ENCODE data around the gene BBOX1.
A peak's percentile ranks its signal among the peaks of the same experiment; 100 is the strongest.

The BBOX1 gene

GRCh38 chr11:27153136-27153535, 112.5 kb downstream of the BBOX1 start:
- TF ChIP-seq YY1 (IDR thresholded peaks at IDR 0.05; ENCODE audit: insufficient read depth, insufficient read length) (no peak), ZNF274 (IDR thresholded peaks at IDR 0.05; ENCODE audit: low read depth, low read length) (no peak), SUZ12 (IDR thresholded peaks at IDR 0.05; ENCODE audit: extremely low read depth, insufficient read depth, insufficient read length) (no peak)
- peaks cover 10% of the 10 kb centered on the region; the same call in 1 of the 2 replicates for H3K9me3 ChIP-seq (ENCODE audit: insufficient read depth, low read length)
- no peak for DNase-seq (ENCODE audit: low read depth, low spot score)
- H3K9ac ChIP-seq (ENCODE audit: insufficient read length, low read depth): no peak overlapping the region
- no peaks in the 10 kb centered on the region for H3K27me3 ChIP-seq (ENCODE audit: insufficient read depth, insufficient read length)
- H3K4me1 ChIP-seq (ENCODE audit: insufficient read depth, insufficient read length): peaks cover 4% of the 10 kb centered on the region
- H3K4me3 ChIP-seq (ENCODE audit: insufficient read length, low read depth): no peak overlapping the region
- no peaks in the 10 kb centered on the region for H3K36me3 ChIP-seq (ENCODE audit: insufficient read depth, insufficient read length, low read length)

DNA sequence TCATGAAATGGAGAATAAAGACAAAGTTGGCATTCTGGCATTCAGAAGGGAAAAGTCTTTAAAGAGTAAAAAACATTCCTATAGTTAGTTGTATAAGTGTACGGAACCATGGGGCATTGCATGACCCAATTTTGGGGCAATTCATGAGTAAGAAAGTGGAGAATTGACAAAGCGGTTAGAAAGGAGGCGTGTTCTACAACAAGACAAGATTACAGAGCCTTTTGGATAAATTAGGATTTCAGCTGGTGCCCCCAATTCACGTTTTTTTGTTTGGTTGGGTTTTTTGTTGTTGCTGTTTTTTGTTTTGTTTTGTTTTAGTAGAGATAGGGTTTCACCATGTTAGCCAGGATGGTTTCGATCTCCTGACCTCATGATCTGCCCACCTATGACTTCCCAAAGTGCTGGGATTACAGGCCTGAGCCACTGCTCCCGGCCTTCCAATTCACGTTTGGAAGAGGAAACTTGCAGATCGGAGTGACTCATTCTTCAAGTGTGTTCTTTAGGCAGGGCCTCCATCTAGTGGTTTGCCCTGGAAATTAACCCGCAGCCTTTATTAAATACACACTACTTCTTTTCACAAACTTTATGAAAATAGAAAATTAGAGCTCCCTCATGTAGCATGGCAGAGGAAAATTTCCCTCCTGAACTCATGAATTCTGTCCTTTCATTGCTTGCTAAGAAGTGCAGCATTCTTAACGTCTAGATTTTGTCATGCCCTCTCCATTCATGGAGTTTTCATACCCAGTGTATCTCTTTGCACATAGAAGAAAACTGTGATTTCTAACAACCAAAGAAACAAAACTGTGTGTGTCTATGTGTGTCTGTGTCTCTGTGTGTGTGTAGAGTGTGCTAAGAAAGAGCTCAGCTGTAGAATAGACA, 118.1 kb downstream of the BBOX1 start:
- Histone ChIP-seq H3K36me3 (ENCODE audit: insufficient read depth, insufficient read length, low read length) (no peaks in the 10 kb centered on the region), H3K4me1 (ENCODE audit: insufficient read depth, insufficient read length) (no peaks in the 10 kb centered on the region), H3K4me3 (ENCODE audit: insufficient read length, low read depth) (no peak overlapping the region), H3K9ac (ENCODE audit: insufficient read length, low read depth) (no peak overlapping the region), H3K27me3 (ENCODE audit: insufficient read depth, insufficient read length) (no peaks in the 10 kb centered on the region), H3K9me3 (ENCODE audit: insufficient read depth, low read length) (no peaks in the 10 kb centered on the region)
- peak; percentile 46 for DNase-seq (ENCODE audit: low read depth, low spot score)
- no peak for TF ChIP-seq YY1 (IDR thresholded peaks at IDR 0.05; ENCODE audit: insufficient read depth, insufficient read length)
- no peak for TF ChIP-seq ZNF274 (IDR thresholded peaks at IDR 0.05; ENCODE audit: low read depth, low read length)
- TF ChIP-seq SUZ12 (IDR thresholded peaks at IDR 0.05; ENCODE audit: extremely low read depth, insufficient read depth, insufficient read length): no peak

- no peak overlapping the region for H3K9ac ChIP-seq (ENCODE audit: insufficient read length, low read depth)
These were observed 118.7 kb downstream of the BBOX1 start for GRCh38 chr11:27159335-27159679.

GRCh38 chr11:27161071-27161470, 120.5 kb downstream of the BBOX1 start:
- no peaks in the 10 kb centered on the region for H3K36me3 ChIP-seq (ENCODE audit: insufficient read depth, insufficient read length, low read length)
- H3K27me3 ChIP-seq (ENCODE audit: insufficient read depth, insufficient read length): no peaks in the 10 kb centered on the region
- TF ChIP-seq YY1 (IDR thresholded peaks at IDR 0.05; ENCODE audit: insufficient read depth, insufficient read length) (no peak), SUZ12 (IDR thresholded peaks at IDR 0.05; ENCODE audit: extremely low read depth, insufficient read depth, insufficient read length) (no peak), ZNF274 (IDR thresholded peaks at IDR 0.05; ENCODE audit: low read depth, low read length) (no peak)
- no peaks in the 10 kb centered on the region for H3K4me1 ChIP-seq (ENCODE audit: insufficient read depth, insufficient read length)
- H3K4me3 ChIP-seq (ENCODE audit: insufficient read length, low read depth): no peak overlapping the region
- no peaks in the 10 kb centered on the region for H3K9me3 ChIP-seq (ENCODE audit: insufficient read depth, low read length)
- no peak overlapping the region for H3K9ac ChIP-seq (ENCODE audit: insufficient read length, low read depth)
- no peak for DNase-seq (ENCODE audit: low read depth, low spot score)

More at GRCh38 chr11:27159335-27159679, 118.7 kb downstream of the BBOX1 start:
- TF ChIP-seq YY1 (IDR thresholded peaks at IDR 0.05; ENCODE audit: insufficient read depth, insufficient read length) (no peak), ZNF274 (IDR thresholded peaks at IDR 0.05; ENCODE audit: low read depth, low read length) (no peak), SUZ12 (IDR thresholded peaks at IDR 0.05; ENCODE audit: extremely low read depth, insufficient read depth, insufficient read length) (no peak)
- no peaks in the 10 kb centered on the region for H3K4me1 ChIP-seq (ENCODE audit: insufficient read depth, insufficient read length)
- H3K9me3 ChIP-seq (ENCODE audit: insufficient read depth, low read length): no peaks in the 10 kb centered on the region
- no peaks in the 10 kb centered on the region for H3K27me3 ChIP-seq (ENCODE audit: insufficient read depth, insufficient read length)
- no peaks in the 10 kb centered on the region for H3K36me3 ChIP-seq (ENCODE audit: insufficient read depth, insufficient read length, low read length)
- DNase-seq (ENCODE audit: low read depth, low spot score): no peak
- H3K4me3 ChIP-seq (ENCODE audit: insufficient read length, low read depth): no peak overlapping the region

DNA sequence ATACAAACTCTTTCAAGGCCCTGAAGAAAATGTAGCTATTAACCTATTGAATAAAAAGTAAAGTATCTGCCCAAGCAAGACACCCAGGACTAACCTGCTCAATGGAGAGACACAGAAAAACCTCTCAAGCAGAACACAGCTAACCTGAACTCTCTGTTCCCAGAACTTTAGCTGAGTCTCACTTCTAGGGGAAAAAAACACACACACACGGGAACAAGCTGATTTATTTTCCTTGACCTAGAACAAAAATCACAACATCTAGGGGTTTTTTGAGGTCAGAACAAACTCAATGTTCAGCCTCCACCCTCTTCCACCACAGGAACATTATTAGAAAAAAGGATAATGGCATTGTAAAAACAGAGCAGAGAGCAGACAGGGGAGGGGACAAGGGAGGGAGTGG, 121.6 kb downstream of the BBOX1 start:
- Histone ChIP-seq H3K4me1 (ENCODE audit: insufficient read depth, insufficient read length) (no peaks in the 10 kb centered on the region), H3K9me3 (ENCODE audit: insufficient read depth, low read length) (no peaks in the 10 kb centered on the region), H3K27me3 (ENCODE audit: insufficient read depth, insufficient read length) (no peaks in the 10 kb centered on the region), H3K36me3 (ENCODE audit: insufficient read depth, insufficient read length, low read length) (no peaks in the 10 kb centered on the region), H3K4me3 (ENCODE audit: insufficient read length, low read depth) (no peak overlapping the region), H3K9ac (ENCODE audit: insufficient read length, low read depth) (no peak overlapping the region)
- no peak for TF ChIP-seq YY1 (IDR thresholded peaks at IDR 0.05; ENCODE audit: insufficient read depth, insufficient read length)
- no peak for TF ChIP-seq SUZ12 (IDR thresholded peaks at IDR 0.05; ENCODE audit: extremely low read depth, insufficient read depth, insufficient read length)
- DNase-seq (ENCODE audit: low read depth, low spot score): no peak

- no peak overlapping the region for H3K4me3 ChIP-seq (ENCODE audit: insufficient read length, low read depth)
- no peak for DNase-seq (ENCODE audit: low read depth, low spot score)
- H3K9me3 ChIP-seq (ENCODE audit: insufficient read depth, low read length): no peaks in the 10 kb centered on the region
- no peak for TF ChIP-seq YY1 (IDR thresholded peaks at IDR 0.05; ENCODE audit: insufficient read depth, insufficient read length)
- TF ChIP-seq ZNF274 (IDR thresholded peaks at IDR 0.05; ENCODE audit: low read depth, low read length): no peak
- TF ChIP-seq SUZ12 (IDR thresholded peaks at IDR 0.05; ENCODE audit: extremely low read depth, insufficient read depth, insufficient read length): no peak
- no peaks in the 10 kb centered on the region for H3K4me1 ChIP-seq (ENCODE audit: insufficient read depth, insufficient read length)
- H3K36me3 ChIP-seq (ENCODE audit: insufficient read depth, insufficient read length, low read length): no peaks in the 10 kb centered on the region
- no peaks in the 10 kb centered on the region for H3K27me3 ChIP-seq (ENCODE audit: insufficient read depth, insufficient read length)
- H3K9ac ChIP-seq (ENCODE audit: insufficient read length, low read depth): no peak overlapping the region
These were observed 125.5 kb downstream of the BBOX1 start for GRCh38 chr11:27166130-27166529.

DNA sequence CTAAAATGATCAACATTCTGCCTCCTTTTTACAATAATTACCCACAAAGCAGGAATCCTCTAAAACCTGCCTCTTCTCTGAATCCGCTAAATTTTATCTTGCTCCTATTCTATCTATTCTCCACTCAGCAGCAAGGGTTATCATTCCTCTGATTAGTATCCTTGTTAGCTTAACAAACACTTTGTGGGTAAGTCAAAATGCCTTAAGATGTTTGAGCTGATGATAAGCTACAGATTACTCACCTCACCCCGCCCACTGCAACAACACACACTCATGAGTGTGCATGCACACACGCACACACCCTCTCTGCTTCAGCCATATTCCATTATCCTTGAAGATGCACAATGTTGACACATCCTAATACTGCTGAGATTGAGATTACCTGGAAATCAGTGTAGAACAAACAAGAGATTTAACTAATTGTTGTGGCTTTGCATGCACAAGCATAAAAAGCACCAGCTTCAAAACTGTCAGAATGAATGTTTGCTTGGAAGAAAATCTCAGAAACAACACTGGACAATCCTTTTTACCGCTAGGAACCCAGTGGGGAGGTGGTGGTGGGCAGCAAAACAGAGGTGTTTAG, 130.9 kb downstream of the BBOX1 start:
- DNase-seq (ENCODE audit: low read depth, low spot score): no peak
- Histone ChIP-seq H3K4me1 (ENCODE audit: insufficient read depth, insufficient read length) (no peaks in the 10 kb centered on the region), H3K4me3 (ENCODE audit: insufficient read length, low read depth) (no peak overlapping the region), H3K9ac (ENCODE audit: insufficient read length, low read depth) (no peak overlapping the region), H3K27me3 (ENCODE audit: insufficient read depth, insufficient read length) (no peaks in the 10 kb centered on the region), H3K36me3 (ENCODE audit: insufficient read depth, insufficient read length, low read length) (no peaks in the 10 kb centered on the region), H3K9me3 (ENCODE audit: insufficient read depth, low read length) (no peaks in the 10 kb centered on the region)
- TF ChIP-seq ZNF274 (IDR thresholded peaks at IDR 0.05; ENCODE audit: low read depth, low read length): no peak
- no peak for TF ChIP-seq YY1 (IDR thresholded peaks at IDR 0.05; ENCODE audit: insufficient read depth, insufficient read length)
- TF ChIP-seq SUZ12 (IDR thresholded peaks at IDR 0.05; ENCODE audit: extremely low read depth, insufficient read depth, insufficient read length): no peak

Measured in NT2/D1 (cell line).